Occipital lobe (tissue), 2 donors: Measurements from ENCODE around the gene PTPRT. TPM values are rescaled to one million over a fixed set of nuclear protein-coding genes. Genes with fewer than 3 reads are reported as not detected.
"Not testable (repeated sequence)": the region's sequence is repeated elsewhere in the genome, so short reads cannot be mapped to it uniquely, and the experiment has no call there.

Experiments
- DNase-seq: peaks from one replicate; lab custom pipeline; 2025; lab: John Stamatoyannopoulos, UW
- total RNA-seq: library from RNA; depleted of rRNA; stranded (reverse); fragments of >200 nt; gene quantifications from one replicate; pipeline ENCODE4 v1.2.3, GENCODE V29; 2014

The PTPRT gene
- total RNA-seq, 1 donor from 2014 or later = 17.8 TPM

DNA sequence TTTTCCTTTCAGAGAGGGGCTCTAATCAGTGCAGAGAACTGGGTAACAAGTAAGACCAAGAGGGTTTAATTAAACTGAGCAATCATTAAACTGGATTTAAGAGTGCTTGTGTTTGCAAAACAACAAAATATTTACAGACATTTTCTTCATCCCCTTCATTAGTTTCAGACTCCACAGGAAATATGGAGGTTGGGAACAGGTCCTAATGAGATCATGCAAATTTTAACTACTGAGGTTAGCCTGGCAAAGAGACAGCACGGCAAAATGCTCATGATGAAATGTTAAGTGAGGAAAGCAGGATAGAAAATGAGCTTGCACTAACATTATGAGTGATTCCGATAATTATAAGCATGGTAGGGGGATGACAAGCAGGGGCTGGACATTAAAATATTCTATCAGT, 268.9 kb downstream of the PTPRT start:
- no peak for DNase-seq

DNA sequence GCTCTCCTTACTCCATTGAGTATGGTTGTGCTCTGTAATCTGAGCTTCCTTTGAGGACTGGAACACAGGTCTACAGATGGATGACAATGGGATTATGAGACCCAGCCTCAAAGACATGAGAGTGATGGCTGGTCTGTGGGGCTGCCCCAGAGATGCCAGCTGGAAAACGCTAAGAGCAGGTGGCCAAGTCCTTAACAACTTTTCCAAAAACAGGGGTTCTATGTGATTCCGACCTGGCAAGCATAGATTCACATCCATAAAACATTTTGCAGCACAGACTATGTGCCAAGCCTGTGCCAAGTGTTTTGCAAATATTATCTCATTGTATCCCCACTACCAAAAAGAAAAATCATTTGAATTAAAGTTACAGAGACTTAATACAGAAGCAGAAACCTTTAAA, 270.4 kb downstream of the PTPRT start:
- DNase-seq = no peak

- no peak for DNase-seq
These were observed 274.6 kb downstream of the PTPRT start for GRCh38 chr20:42915081-42915480.

GRCh38 chr20:42914302-42914701, 275.4 kb downstream of the PTPRT start:
- no peak for DNase-seq

DNA sequence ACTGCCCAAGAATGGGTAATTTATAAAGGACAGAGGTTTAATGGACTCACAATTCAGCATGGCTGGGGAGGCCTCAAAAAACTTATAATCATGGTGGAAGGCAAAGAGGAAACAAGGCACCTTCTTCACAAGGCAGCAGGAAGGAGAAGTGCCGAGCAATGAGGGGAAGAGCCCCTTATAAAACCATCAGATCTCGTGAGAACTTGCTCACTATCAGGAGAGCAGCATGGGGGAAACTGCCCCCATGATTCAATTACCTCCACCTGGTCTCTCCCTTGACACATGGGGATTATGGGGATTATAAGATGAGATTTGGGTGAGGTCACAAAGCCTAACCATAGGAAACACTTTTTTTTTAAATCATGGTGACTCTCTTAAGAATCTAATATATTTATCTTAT, 278.9 kb downstream of the PTPRT start:
- DNase-seq = not testable (repeated sequence)

- no peak for DNase-seq
These were observed 282.0 kb downstream of the PTPRT start for GRCh38 chr20:42907730-42908129.

DNA sequence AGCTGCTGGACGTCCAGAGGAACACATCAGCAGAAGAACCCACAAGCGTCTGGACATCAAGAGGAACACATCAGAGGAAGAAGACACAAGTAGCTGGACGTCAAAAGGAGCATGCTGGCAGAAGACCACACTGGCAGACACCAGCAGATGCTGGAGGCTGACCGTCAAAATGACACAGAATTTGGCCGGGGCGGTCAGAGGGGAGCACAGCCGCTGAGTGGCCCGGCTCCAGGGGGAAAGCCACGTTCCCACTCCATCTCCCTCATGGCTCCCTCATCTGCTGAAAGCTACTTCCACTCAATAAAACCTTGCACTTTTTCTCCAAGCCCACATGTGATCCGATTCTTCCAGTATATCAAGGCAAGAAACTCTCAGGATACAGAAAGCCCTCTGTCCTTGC, 283.6 kb downstream of the PTPRT start:
- no peak for DNase-seq

DNA sequence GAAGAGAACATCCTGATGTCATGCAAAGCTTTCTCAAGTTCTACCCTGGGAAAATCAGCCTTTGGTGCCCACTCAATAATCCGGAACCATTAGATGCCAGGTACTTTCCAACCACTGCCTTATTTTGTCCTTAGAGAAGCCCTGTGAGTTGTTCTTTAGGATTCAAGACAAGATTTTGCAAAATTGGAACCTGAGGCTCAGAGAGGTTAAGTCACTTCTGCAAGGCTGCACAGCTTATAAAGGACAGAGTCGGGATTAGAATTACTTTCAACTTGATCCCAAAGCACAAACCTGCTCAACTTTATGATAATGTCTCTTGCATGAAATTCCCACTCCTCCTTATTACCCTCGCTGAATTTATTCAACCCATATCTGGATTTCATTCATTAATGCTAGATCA, 287.2 kb downstream of the PTPRT start:
- no peak for DNase-seq

- no peak for DNase-seq
These were observed 287.8 kb downstream of the PTPRT start for GRCh38 chr20:42901689-42902440.

GRCh38 chr20:42900764-42901163, 288.9 kb downstream of the PTPRT start:
- not testable (repeated sequence) for DNase-seq

DNA sequence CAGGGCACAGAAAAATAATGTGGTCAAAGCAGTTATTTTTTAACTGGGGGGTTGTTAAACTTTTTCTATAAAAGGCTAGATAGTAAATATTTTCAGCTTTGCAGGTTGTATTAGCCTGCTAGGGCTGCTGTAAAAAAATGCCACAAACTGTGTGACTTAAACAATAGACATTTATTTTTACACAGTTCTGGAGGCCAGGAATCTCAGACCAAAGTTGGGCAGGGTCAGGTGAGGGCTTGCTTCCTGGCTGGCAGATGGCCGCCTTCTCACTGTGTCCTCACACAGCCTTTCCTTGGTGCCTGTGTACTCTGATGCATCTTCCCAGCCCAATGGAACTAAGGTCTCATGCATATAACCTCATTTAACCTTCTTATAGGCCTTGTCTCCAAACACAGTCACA, 294.7 kb downstream of the PTPRT start:
- DNase-seq = no peak

DNA sequence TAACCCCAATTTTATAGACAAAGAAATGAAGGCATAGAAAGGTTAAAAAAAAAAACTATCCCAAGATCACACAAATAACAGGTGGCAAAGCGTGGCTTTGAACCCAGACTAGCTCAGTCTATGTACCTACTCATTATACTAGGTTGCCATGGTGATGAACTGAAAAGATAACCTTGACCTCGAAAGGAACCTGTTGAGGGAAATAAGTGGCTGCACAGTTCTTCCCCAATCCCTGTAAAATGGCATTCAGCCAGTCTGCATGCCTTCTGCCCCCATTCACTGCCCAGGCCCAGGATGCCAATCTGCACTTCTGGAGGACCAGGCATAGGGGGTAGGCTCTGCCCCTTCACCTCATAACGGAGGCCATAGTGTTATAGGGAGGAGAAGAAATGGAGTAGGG, 295.2 kb downstream of the PTPRT start:
- DNase-seq = no peak

DNA sequence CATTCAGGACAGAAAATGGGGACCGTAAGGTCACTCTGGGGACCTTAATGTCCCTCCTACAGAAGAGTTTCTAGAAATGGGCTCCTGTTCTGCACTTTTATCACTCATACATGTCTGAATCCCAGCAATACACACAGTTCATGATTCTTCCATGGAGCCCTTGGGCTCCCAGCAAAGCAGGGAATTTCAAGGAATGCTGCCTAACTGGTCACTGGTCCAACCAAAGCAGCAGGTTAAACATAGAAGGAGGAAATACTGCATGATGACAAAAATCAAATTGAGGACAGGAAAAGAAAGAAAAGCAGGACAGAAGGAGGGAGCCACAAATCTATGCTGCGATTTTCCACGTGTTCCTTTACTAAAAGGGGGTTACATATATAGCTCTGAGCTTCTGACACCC, 300.2 kb downstream of the PTPRT start:
- no peak for DNase-seq

- no peak for DNase-seq
These were observed 302.4 kb downstream of the PTPRT start for GRCh38 chr20:42887281-42887680.

GRCh38 chr20:42886801-42887200, 302.9 kb downstream of the PTPRT start:
- no peak for DNase-seq

DNA sequence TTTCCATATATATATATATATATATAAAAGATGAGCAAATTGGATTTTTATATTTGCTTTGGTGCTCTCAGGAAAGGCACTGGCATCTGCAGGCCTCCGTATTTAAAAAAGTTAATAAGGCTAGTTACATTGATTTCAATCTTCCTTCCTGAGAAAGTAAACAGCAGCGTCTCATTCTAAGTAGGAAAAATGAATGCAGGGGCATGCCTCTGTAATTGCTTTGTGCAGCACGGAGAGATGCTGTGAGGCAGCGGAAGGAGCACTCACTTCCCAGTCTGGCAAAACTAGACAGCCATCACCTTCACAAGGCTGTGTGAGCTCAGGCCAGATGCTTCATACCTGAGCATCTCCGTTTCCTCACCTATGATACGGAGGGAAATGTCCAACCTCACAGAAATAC, 303.7 kb downstream of the PTPRT start:
- DNase-seq = no peak

GRCh38 chr20:42875581-42875980, 314.1 kb downstream of the PTPRT start:
- DNase-seq = no peak

GRCh38 chr20:42873259-42873658, 316.4 kb downstream of the PTPRT start:
- DNase-seq = no peak

- DNase-seq = no peak
These were observed 325.6 kb downstream of the PTPRT start for GRCh38 chr20:42864116-42864515.

DNA sequence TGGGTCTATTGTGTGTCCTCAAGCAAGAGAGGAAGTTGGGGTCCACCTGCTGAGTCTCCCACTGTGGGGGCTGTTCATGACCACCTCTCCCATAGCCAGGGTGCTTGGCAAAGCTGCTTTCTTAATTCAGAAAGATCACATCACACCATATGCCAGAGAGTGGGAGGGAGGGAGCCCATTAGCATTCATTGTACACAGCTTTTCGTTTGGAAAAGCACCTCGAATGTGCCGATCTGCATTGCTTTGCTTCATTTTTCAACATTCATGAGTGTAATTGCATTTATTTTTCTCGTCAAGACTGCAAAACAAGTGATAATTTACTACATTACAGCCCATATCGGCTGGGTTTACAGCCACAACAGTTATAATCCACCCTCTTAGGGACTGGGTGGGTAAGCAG, 327.3 kb downstream of the PTPRT start:
- no peak for DNase-seq

DNA sequence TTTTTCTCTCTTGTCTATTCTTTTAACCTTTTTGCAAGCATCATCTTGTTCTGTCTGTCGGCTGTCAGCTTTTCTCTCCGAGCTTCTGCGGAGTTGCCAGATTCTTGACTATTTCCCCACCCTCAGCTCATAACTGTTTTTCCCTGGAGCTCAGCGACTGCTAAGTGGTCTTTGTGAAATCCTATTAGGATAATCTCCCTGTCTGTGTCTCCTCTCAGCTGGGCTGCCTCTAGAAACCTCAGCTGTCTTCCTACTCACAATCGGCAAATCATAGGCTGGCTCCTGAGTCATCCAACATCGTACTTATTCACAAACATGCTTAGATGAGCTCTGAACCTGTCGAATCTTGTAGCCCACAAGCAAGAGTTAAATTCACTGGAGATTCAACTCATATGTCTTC, 332.3 kb downstream of the PTPRT start:
- DNase-seq = no peak

DNA sequence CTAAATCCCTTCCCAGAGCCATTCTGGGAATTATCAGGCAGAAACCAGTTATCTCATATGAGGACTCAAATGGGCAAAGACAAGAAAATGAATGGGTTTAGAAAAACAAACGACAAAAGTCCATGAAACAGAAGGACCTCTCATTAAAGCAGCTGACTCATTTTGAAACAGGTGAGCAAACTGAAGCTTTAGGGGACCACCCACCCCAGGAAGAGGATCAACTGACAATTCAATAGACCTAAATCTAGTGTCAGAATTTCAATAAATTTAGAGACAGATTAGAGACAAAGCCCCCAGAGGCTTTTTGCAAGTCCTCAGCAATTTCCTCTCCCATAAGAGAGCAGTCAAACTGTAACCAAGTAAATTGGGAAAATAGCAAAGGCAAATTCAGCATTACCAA, 333.8 kb downstream of the PTPRT start:
- no peak for DNase-seq

GRCh38 chr20:42852691-42853090, 337.0 kb downstream of the PTPRT start:
- DNase-seq = no peak
